Caco-2 (cell line): ENCODE data around the gene TNFAIP8L2. TPM values are rescaled to one million over a fixed set of nuclear protein-coding genes. Genes with fewer than 3 reads are reported as not detected.

Experiments used
- BruUV-seq: library from RNA; stranded (reverse); fragments of 400-500 nt; replicated peaks from 2 replicates; lab custom pipeline; 2021; lab: Mats Ljungman, UMichigan
- CTCF ChIA-PET: fragments of 300-600 bp; sonication (Branson Sonifier 250); formaldehyde crosslinking; loops from one replicate; lab custom pipeline; 2022; ENCODE audit warnings: antibody characterized with exemption; lab: Charles Lee
- POLR2A ChIA-PET: fragments of 300-600 bp; sonication (Branson Sonifier 250); formaldehyde crosslinking; loops from one replicate; lab custom pipeline; 2022; ENCODE audit warnings: antibody characterized with exemption; lab: Charles Lee
- DNase-seq, 2 experiments: peaks; one replicate each; pipeline versions ENCODE4 v3.0.0 to v3.0.0-alpha.2; 2020 to 2022
- H3K27me3 ChIP-seq: replicated peaks from 2 replicates; pipeline ENCODE4 v1.6.0; 2011; ENCODE audit warnings: low read length; ENCODE audit not compliant: control insufficient read depth, insufficient read depth
- H3K36me3 ChIP-seq: 2 replicates; pipeline ENCODE4 v1.5.1; 2011; ENCODE audit warnings: low read length; ENCODE audit not compliant: control insufficient read depth, insufficient read depth
- H3K4me1 ChIP-seq: fragments of 250-450 bp; sonication (Bioruptor Pico); 2 replicates; pipeline ENCODE4 v1.5.1; 2020; ENCODE audit warnings: mild to moderate bottlenecking
- H3K4me3 ChIP-seq: 2 replicates; pipeline ENCODE4 v1.5.1; 2011; ENCODE audit warnings: low read depth, mild to moderate bottlenecking, control low read depth, low read length
- H3K9me3 ChIP-seq: fragments of 250-450 bp; sonication (Bioruptor Pico); 2 replicates; pipeline ENCODE4 v1.5.1; 2020; ENCODE audit warnings: mild to moderate bottlenecking, moderate library complexity
- H3K27ac Mint-ChIP-seq: one replicate; pipeline ENCODE4 v1.8.0; 2022; ENCODE audit warnings: mixed read lengths; ENCODE audit not compliant: unreplicated experiment
- H3K27me3 Mint-ChIP-seq: one replicate; pipeline ENCODE4 v1.8.0; 2022; ENCODE audit warnings: mixed read lengths; ENCODE audit not compliant: insufficient read depth, unreplicated experiment
- H3K36me3 Mint-ChIP-seq: one replicate; pipeline ENCODE4 v1.8.0; 2022; ENCODE audit warnings: mild to moderate bottlenecking, mixed read lengths; ENCODE audit not compliant: insufficient read depth, unreplicated experiment
- H3K4me1 Mint-ChIP-seq: one replicate; pipeline ENCODE4 v1.8.0; 2022; ENCODE audit warnings: low read depth, mixed read lengths; ENCODE audit not compliant: unreplicated experiment
- H3K4me3 Mint-ChIP-seq: one replicate; pipeline ENCODE4 v1.8.0; 2022; ENCODE audit warnings: mild to moderate bottlenecking, moderate library complexity, mixed read lengths; ENCODE audit not compliant: unreplicated experiment
- H3K9me3 Mint-ChIP-seq: one replicate; pipeline ENCODE4 v1.8.0; 2022; ENCODE audit warnings: mixed read lengths; ENCODE audit not compliant: unreplicated experiment
- intact Hi-C: fragments of 100-400 bp; cut with micrococcal nuclease; formaldehyde crosslinking; loops from one replicate; pipeline ENCODE4 v1.10.0; 2022; ENCODE audit not compliant: unreplicated experiment
- total RNA-seq: library from RNA; stranded (reverse); gene quantifications from 2 replicates; pipeline ENCODE4 v1.2.3, GENCODE V29; 2022
- TF ChIP-seq, protein P1 (sequence below), 2 experiments: fragments of 200-600 bp in 1 of 2; IDR thresholded peaks; 1 replicate in 1 of 2; 2 replicates in 1 of 2; pipeline versions ENCODE4 v1.5.1 to v1.8.0; 2011 to 2022; ENCODE audit warnings: antibody characterized with exemption in 1 of 2, control low read depth in 1 of 2, inconsistent platforms in 1 of 2, low read depth in 1 of 2, low read length in 1 of 2, mild to moderate bottlenecking in 1 of 2, moderate library complexity in 1 of 2; ENCODE audit not compliant: insufficient read depth in 1 of 2, severe bottlenecking in 1 of 2, unreplicated experiment in 1 of 2

TNFAIP8L2 gene
- total RNA-seq, 1 experiment from 2014 or later = not detected

DNA sequence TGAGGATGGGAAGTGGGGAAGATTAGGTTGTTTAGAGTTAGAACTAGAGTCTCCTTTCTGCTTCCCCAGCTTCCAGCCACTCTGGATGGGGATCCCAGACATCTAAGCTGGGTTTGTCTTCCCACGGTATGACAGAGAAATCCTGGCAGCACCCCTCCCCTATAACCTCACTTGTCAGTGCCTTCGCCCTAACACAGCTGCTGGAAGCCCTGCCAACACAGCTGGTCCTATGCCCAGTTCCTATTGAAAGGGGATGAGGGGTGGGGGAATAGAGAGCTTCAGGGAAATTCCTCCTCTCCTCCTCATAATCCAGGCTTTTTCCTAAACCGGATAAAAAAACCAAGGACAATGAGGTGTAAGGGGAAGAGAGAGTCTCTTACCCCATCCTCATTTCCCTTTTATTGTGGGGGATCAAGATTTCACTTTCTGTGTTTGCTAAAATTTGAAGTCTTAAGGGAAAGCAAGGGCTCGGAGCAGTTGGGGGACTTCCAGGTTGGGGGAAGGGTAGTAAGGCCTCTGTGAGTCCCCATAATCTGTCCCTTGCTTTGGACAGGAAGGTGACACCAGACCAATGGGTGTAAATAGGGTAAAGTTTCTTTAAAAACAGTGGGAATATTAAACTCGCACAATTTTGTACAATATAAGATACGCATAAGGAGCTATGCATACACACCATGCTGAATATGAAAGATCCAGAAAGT lies 18.7 kb downstream of the TNFAIP8L2 start:
- no peaks in the 10 kb centered on the region for H3K9me3 Mint-ChIP-seq
- no peaks in the 10 kb centered on the region for H3K27me3 ChIP-seq
- ChIA-PET CTCF (interaction anchor here (0.9 kb wide), 1 partner anchor 14 kb away, joined by 3 read pairs; the partner anchor contains the start of gene VPS72), POLR2A (no interaction called here)
- no peaks in the 10 kb centered on the region for H3K4me1 ChIP-seq
- BruUV-seq = no TSS peak
- TF ChIP-seq, protein P1, sequence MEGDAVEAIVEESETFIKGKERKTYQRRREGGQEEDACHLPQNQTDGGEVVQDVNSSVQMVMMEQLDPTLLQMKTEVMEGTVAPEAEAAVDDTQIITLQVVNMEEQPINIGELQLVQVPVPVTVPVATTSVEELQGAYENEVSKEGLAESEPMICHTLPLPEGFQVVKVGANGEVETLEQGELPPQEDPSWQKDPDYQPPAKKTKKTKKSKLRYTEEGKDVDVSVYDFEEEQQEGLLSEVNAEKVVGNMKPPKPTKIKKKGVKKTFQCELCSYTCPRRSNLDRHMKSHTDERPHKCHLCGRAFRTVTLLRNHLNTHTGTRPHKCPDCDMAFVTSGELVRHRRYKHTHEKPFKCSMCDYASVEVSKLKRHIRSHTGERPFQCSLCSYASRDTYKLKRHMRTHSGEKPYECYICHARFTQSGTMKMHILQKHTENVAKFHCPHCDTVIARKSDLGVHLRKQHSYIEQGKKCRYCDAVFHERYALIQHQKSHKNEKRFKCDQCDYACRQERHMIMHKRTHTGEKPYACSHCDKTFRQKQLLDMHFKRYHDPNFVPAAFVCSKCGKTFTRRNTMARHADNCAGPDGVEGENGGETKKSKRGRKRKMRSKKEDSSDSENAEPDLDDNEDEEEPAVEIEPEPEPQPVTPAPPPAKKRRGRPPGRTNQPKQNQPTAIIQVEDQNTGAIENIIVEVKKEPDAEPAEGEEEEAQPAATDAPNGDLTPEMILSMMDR (IDR thresholded peaks at IDR 0.05; ENCODE audit: insufficient read depth in 1 of 2, low read depth in 1 of 2, low read length in 1 of 2, severe bottlenecking in 1 of 2, unreplicated experiment in 1 of 2) = no peak
- intact Hi-C loops = no loop called here
- H3K4me1 Mint-ChIP-seq = no peaks in the 10 kb centered on the region
- H3K36me3 Mint-ChIP-seq = peaks cover 34% of the 10 kb centered on the region
- peaks cover 2% of the 10 kb centered on the region; the same call in 1 of the 2 replicates for H3K36me3 ChIP-seq
- no peak overlapping the region for H3K27ac Mint-ChIP-seq
- no peak overlapping the region for H3K4me3 ChIP-seq
- DNase-seq = no peak
- H3K4me3 Mint-ChIP-seq = no peak overlapping the region
- H3K9me3 ChIP-seq = no peaks in the 10 kb centered on the region
- H3K27me3 Mint-ChIP-seq = no peaks in the 10 kb centered on the region

DNA sequence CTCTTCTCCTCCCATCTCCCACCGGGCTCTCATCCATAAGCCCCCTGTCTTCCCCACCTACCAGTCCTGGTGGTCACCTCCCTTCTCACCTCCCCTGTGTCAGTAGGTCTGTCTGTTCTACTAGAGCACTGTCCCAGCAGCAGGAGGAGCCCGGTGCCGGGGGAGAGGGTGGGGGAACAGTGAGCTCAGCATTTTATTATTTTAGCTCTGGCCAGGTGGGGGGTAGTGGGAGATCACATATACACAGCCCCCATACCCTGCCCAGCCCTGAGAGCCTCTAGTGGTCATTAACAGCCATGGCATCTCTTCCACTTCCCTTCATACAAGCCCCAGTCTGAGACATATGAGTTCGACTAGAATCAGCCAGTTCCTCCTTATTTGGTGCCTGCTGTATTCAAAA lies 19.4 kb downstream of the TNFAIP8L2 start, which contains the start of gene TMOD4:
Gene TMOD4, minus strand, starts transcription at position 119 of the 400 bp plus-strand sequence. CDS start 1,106 bp downstream, outside the sequence.
- Mint-ChIP-seq H3K4me1 (no peaks in the 10 kb centered on the region), H3K27ac (no peak within 1 kb of the TSS), H3K4me3 (no peak within 1 kb of the TSS), H3K9me3 (no peaks in the 10 kb centered on the region), H3K36me3 (peaks cover 34% of the 10 kb centered on the region), H3K27me3 (no peaks in the 10 kb centered on the region)
- H3K27me3 ChIP-seq = no peaks in the 10 kb centered on the region
- BruUV-seq = no TSS peak
- ChIA-PET POLR2A (no interaction called here), CTCF (interaction anchor here (0.9 to 1.0 kb wide), 2 partner anchors 14 to 76 kb away, joined by 3 to 4 read pairs; partner anchors contain the start of gene VPS72)
- no peaks in the 10 kb centered on the region for H3K4me1 ChIP-seq
- H3K4me3 ChIP-seq = no peak within 1 kb of the TSS
- TF ChIP-seq, protein P1 (IDR thresholded peaks at IDR 0.05; ENCODE audit: insufficient read depth in 1 of 2, low read depth in 1 of 2, low read length in 1 of 2, severe bottlenecking in 1 of 2, unreplicated experiment in 1 of 2) = peak; percentile 57 to 67
- H3K36me3 ChIP-seq = peaks cover 2% of the 10 kb centered on the region; the same call in 1 of the 2 replicates
- DNase-seq = peak in 1 of 2 experiments; percentile 13
- H3K9me3 ChIP-seq = no peaks in the 10 kb centered on the region
- intact Hi-C loops = no loop called here

DNA sequence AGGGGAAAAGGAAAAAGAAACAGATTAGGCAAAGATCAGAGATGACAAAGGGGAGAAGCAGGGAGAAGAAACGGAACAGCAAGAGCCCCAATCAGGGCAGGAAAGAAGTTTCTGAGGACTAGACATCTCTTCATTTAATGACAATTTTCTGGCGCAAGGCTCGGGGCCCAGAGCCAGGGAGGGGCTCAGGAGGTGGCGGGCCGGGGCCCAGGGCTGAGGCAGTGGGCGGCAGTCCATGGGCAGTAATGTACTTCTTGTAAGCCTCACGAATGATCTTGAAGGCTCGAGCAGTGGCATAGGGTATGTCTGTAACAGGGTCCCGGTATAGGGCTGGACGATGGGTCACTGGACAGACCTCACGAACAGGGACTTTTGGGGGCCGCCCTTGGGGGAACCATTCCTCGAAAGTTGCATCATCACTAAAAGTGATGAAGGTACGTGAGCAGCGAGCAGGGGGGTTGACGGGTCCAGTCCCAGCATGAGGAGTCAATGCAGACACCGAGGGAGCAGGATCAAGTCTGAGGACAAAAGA lies 20.1 kb downstream of the TNFAIP8L2 start:
- H3K4me3 Mint-ChIP-seq = no peak overlapping the region
- ChIA-PET POLR2A (no interaction called here), CTCF (interaction anchor here (1.0 kb wide), 1 partner anchor 77 kb away, joined by 4 read pairs; no protein-coding TSS in a partner anchor)
- Histone ChIP-seq H3K4me3 (no peak overlapping the region), H3K4me1 (no peaks in the 10 kb centered on the region), H3K36me3 (peaks cover 2% of the 10 kb centered on the region), H3K9me3 (no peaks in the 10 kb centered on the region), H3K27me3 (no peaks in the 10 kb centered on the region)
- DNase-seq = no peak
- H3K4me1 Mint-ChIP-seq = no peaks in the 10 kb centered on the region
- TF ChIP-seq, protein P1 (IDR thresholded peaks at IDR 0.05; ENCODE audit: insufficient read depth in 1 of 2, low read depth in 1 of 2, low read length in 1 of 2, severe bottlenecking in 1 of 2, unreplicated experiment in 1 of 2) = no peak
- no TSS peak for BruUV-seq
- H3K27ac Mint-ChIP-seq = no peak overlapping the region
- H3K36me3 Mint-ChIP-seq = peaks cover 41% of the 10 kb centered on the region
- intact Hi-C loops = no loop called here
- no peaks in the 10 kb centered on the region for H3K9me3 Mint-ChIP-seq
- H3K27me3 Mint-ChIP-seq = no peaks in the 10 kb centered on the region
